Kidney (tissue), 14 donors: ENCODE results near the gene RPL34. TPM values are rescaled to one million over a fixed set of nuclear protein-coding genes. Genes with fewer than 3 reads are reported as not detected.

Experiments
- DNase-seq, 5 donors: peaks; one replicate each; pipeline ENCODE4 v3.0.0-alpha.2; 2013 to 2020
- FAIRE-seq: peaks from 2 replicates; lab custom pipeline; 2012; peaks lifted over from hg19 to GRCh38; lab: Jason Lieb, UNC
- H3K27ac ChIP-seq, 2 donors: one replicate each; pipeline ENCODE4 v1.7.0; 2013; ENCODE audit warnings: low read depth in 2 of 2, low read length in 2 of 2, inconsistent platforms in 1 of 2
- H3K27me3 ChIP-seq: one replicate; pipeline ENCODE4 v1.7.1; 2013; ENCODE audit warnings: low read length, inconsistent platforms; ENCODE audit not compliant: control insufficient read depth, insufficient read depth
- H3K36me3 ChIP-seq, 3 donors: one replicate each; pipeline versions ENCODE4 v1.7.0 to v1.7.1; 2013; ENCODE audit warnings: low read length in 3 of 3, control low read depth in 1 of 3, inconsistent platforms in 1 of 3; ENCODE audit not compliant: insufficient read depth in 3 of 3, control insufficient read depth in 2 of 3
- H3K4me1 ChIP-seq, 3 donors: one replicate each; pipeline versions ENCODE4 v1.7.0 to v1.7.1; 2013; ENCODE audit warnings: low read length in 3 of 3, inconsistent platforms in 1 of 3, low read depth in 1 of 3; ENCODE audit not compliant: control insufficient read depth in 2 of 3, insufficient read depth in 2 of 3
- H3K4me3 ChIP-seq, 3 donors: one replicate each; pipeline versions ENCODE4 v1.7.0 to v1.8.1; 2013; ENCODE audit warnings: low read length in 3 of 3, control low read depth in 1 of 3, inconsistent platforms in 1 of 3
- H3K9ac ChIP-seq, 3 donors: one replicate each; pipeline versions ENCODE4 v1.7.0 to v1.7.1; 2013; ENCODE audit warnings: low read length in 3 of 3, control low read depth in 1 of 3, inconsistent platforms in 1 of 3
- H3K9me3 ChIP-seq, 3 donors: one replicate each; pipeline versions ENCODE4 v1.7.0 to v1.7.1; 2013; ENCODE audit warnings: low read length in 3 of 3, control low read depth in 1 of 3, inconsistent platforms in 1 of 3; ENCODE audit not compliant: control insufficient read depth in 2 of 3, insufficient read depth in 1 of 3
- CTCF ChIP-seq: IDR thresholded peaks from 3 replicates; pipeline ENCODE4 v1.5.1; 2012; ENCODE audit warnings: mild to moderate bottlenecking, moderate library complexity, borderline replicate concordance; ENCODE audit not compliant: insufficient read depth; ENCODE audit errors: extremely low read depth
- intact Hi-C: fragments of 100-400 bp; cut with DNase I; formaldehyde crosslinking; loops from one replicate; pipeline ENCODE4 v1.11.1; 2022
- polyA plus RNA-seq: library from polyadenylated mRNA; stranded (reverse); fragments of 350-450 nt; fragmentation: Illumina TruSeq; extraction: RNeasy Lipid Tissue Mini Kit (QIAGEN cat#74804); gene quantifications from one replicate; pipeline ENCODE4 v1.2.3, GENCODE V29; 2014; ENCODE audit warnings: low read depth, low replicate concordance; ENCODE audit not compliant: insufficient read depth
- total RNA-seq: library from RNA; stranded (reverse); fragmentation: NEBNext Ultra II Directional; extraction: Animal tissue kit (Norgen Biotek cat#: 25700); gene quantifications from one replicate; pipeline ENCODE4 v1.2.1, GENCODE V29; 2021
- donor health status: control.
- donor health status: control.
- donor health status: control.
- donor health status: control.
- donor health status: control.
- donor health status: DM: yes; HTN: yes; CAD: no.
- donor health status: Normal renal cell carcinoma (clear cell type).

RPL34 gene
- total and polyA plus RNA-seq, 2 donors from 2014 or later: 953 to 2,105 TPM

- no peak overlapping the region for H3K9ac ChIP-seq
- no peak overlapping the region for H3K27ac ChIP-seq
- FAIRE-seq (no peak), DNase-seq (no peak)
- H3K27me3 ChIP-seq: no peaks in the 10 kb centered on the region
- H3K4me3 ChIP-seq: no peak overlapping the region
- intact Hi-C loops: no loop called here
- no peaks in the 10 kb centered on the region for H3K4me1 ChIP-seq
- no peak for TF ChIP-seq CTCF
- H3K9me3 ChIP-seq: no peaks in the 10 kb centered on the region
- peaks cover 0 to 3% (median 0%) of the 10 kb centered on the region in 3 donors for H3K36me3 ChIP-seq
Observed at GRCh38 chr4:108596344-108596743, 24.0 kb upstream of the RPL34 start.

GRCh38 chr4:108601106-108601505 is 19.3 kb upstream of the RPL34 start:
- H3K36me3 ChIP-seq: peaks cover 0 to 3% (median 0%) of the 10 kb centered on the region in 3 donors
- intact Hi-C loops: no loop called here
- no peak overlapping the region for H3K9ac ChIP-seq
- no peaks in the 10 kb centered on the region for H3K4me1 ChIP-seq
- no peak for DNase-seq
- no peaks in the 10 kb centered on the region for H3K9me3 ChIP-seq
- FAIRE-seq: no peak
- no peak for TF ChIP-seq CTCF
- H3K27ac ChIP-seq: no peak overlapping the region
- H3K27me3 ChIP-seq: no peaks in the 10 kb centered on the region
- H3K4me3 ChIP-seq: no peak overlapping the region

GRCh38 chr4:108601532-108601931 is 18.8 kb upstream of the RPL34 start:
- no peak overlapping the region for H3K9ac ChIP-seq
- no peaks in the 10 kb centered on the region for H3K27me3 ChIP-seq
- H3K9me3 ChIP-seq: no peaks in the 10 kb centered on the region
- peaks cover 0 to 3% (median 0%) of the 10 kb centered on the region in 3 donors for H3K36me3 ChIP-seq
- intact Hi-C loops: no loop called here
- TF ChIP-seq CTCF: no peak
- no peak overlapping the region for H3K27ac ChIP-seq
- no peak for FAIRE-seq
- no peak for DNase-seq
- H3K4me3 ChIP-seq: no peak overlapping the region
- no peaks in the 10 kb centered on the region for H3K4me1 ChIP-seq

GRCh38 chr4:108602163-108602562 is 18.2 kb upstream of the RPL34 start:
- H3K9me3 ChIP-seq: no peaks in the 10 kb centered on the region
- DNase-seq (no peak), FAIRE-seq (no peak)
- no peaks in the 10 kb centered on the region for H3K4me1 ChIP-seq
- H3K27ac ChIP-seq: no peak overlapping the region
- H3K36me3 ChIP-seq: peaks cover 0 to 3% (median 0%) of the 10 kb centered on the region in 3 donors
- H3K27me3 ChIP-seq: no peaks in the 10 kb centered on the region
- intact Hi-C loops: no loop called here
- no peak overlapping the region for H3K4me3 ChIP-seq
- no peak overlapping the region for H3K9ac ChIP-seq
- no peak for TF ChIP-seq CTCF
